ENCODE results near the gene PINK1.
A peak's percentile ranks its signal among the peaks of the same experiment; 100 is the strongest.

DNA sequence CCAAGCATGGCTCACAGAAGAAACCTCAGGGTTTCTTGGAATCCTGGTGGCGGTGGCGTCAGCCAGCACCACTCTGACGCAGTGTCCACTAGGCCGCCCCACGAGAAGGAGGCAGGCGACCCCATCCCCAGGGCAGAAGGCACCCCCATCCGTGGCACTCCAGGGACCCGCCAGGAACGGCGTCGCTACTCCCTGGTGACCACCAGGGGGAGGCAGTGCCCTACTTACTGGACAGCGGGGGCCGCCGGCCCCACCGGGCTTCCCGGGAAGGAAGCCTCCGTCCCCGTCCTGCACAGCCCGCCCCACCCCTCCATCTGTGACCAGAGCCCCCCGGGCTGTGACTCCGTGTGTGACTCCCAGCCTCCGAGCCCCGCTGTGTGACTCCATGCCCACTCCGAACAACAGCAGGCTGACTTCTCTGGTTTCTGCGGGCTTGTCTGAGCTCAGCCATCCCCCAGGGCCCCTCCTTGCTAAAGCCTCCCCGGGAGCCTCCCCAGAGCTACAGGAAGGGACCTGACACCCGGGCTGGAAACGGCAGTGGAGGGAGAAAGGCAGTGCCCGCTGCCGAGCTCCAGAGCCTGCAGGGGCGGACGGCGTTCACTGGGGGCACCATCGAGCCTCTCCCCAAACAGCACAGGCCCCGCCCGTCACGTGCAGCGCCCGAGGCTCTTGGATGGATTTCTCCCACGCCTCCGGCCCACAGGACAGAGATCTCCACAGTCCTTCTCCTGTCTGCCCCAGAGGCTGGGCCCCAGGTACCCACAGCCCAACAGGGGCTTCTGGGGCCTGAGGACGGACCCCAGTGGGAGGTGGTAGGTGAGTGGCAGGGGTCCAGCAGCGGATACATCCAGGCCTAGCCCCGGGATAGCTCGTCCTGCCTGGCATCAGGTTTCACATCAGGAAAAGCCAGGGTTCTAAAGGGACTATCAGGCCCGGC, 63.4 kb downstream of the PINK1 start:
- TF ChIP-seq, protein P1, sequence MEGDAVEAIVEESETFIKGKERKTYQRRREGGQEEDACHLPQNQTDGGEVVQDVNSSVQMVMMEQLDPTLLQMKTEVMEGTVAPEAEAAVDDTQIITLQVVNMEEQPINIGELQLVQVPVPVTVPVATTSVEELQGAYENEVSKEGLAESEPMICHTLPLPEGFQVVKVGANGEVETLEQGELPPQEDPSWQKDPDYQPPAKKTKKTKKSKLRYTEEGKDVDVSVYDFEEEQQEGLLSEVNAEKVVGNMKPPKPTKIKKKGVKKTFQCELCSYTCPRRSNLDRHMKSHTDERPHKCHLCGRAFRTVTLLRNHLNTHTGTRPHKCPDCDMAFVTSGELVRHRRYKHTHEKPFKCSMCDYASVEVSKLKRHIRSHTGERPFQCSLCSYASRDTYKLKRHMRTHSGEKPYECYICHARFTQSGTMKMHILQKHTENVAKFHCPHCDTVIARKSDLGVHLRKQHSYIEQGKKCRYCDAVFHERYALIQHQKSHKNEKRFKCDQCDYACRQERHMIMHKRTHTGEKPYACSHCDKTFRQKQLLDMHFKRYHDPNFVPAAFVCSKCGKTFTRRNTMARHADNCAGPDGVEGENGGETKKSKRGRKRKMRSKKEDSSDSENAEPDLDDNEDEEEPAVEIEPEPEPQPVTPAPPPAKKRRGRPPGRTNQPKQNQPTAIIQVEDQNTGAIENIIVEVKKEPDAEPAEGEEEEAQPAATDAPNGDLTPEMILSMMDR (IDR thresholded peaks at IDR 0.05; ENCODE audit: poor library complexity), result peak; percentile 88
- TF ChIP-seq EZH2 (IDR thresholded peaks at IDR 0.05; ENCODE audit: borderline replicate concordance) (no peak), EZH2phosphoT487 (IDR thresholded peaks at IDR 0.05; ENCODE audit: low read depth, severe bottlenecking, unreplicated experiment) (no peak)
